ENCODE measurements around the gene GCAT.

DNA sequence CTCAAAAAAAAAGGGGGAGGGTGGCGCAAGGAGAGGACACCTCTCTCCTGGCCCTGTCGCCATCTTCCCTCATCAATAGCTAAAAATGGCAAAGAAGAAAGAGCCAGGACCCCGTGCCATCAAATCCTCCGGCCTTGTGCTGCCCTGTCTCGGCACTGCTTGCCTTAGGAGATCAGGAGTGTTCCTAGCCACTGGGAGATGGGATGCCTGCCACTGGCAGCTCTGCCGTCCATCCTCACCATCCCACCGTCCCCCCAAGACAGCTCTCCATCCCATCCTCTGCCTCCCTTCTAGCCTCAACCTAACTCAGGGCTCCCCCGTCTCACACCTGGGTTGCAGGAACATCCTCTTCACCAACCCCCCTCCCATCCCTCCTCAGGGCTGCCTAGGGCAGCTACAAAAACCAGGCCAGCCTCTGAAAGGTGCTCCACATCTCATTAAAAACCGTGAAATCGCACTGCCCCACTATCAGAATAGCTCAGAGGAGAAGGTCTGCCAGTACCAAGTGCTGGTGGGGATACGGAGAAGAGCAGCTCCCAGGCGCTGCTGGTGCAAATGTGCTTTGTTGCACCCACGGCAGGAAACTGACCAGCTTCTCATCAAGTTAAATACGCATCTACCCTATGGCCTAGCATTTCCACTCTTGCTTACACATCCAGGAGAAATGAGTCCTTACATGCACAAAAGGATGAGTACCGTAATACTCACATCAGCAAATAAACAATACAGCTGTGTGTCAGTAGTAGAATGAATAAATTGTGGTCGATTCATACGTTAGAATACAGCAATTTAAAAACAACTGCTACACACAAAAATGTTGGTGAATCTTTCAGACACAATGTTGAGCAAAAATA lies 31.7 kb upstream of the GCAT start:
- TF ChIP-seq, protein P1, sequence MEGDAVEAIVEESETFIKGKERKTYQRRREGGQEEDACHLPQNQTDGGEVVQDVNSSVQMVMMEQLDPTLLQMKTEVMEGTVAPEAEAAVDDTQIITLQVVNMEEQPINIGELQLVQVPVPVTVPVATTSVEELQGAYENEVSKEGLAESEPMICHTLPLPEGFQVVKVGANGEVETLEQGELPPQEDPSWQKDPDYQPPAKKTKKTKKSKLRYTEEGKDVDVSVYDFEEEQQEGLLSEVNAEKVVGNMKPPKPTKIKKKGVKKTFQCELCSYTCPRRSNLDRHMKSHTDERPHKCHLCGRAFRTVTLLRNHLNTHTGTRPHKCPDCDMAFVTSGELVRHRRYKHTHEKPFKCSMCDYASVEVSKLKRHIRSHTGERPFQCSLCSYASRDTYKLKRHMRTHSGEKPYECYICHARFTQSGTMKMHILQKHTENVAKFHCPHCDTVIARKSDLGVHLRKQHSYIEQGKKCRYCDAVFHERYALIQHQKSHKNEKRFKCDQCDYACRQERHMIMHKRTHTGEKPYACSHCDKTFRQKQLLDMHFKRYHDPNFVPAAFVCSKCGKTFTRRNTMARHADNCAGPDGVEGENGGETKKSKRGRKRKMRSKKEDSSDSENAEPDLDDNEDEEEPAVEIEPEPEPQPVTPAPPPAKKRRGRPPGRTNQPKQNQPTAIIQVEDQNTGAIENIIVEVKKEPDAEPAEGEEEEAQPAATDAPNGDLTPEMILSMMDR (IDR thresholded peaks at IDR 0.05) = no peak
- TF ChIP-seq POLR2A (IDR thresholded peaks at IDR 0.05) = no peak
